Mucosa of descending colon (tissue), 3 donors: ENCODE measurements around the gene PBRM1. TPM values are rescaled to one million over a fixed set of nuclear protein-coding genes. Genes with fewer than 3 reads are reported as not detected.

Experiments
- ATAC-seq: fragments of 200-7000 bp; cut with Tn5 transposase; one replicate; pipeline ENCODE4 v1.9.1; 2020; ENCODE audit warnings: mild to moderate bottlenecking, moderate library complexity
- DNase-seq, 3 donors: peaks; one replicate each; pipeline ENCODE4 v3.0.0-alpha.2; 2020
- H3K36me3 ChIP-seq: fragments of 200-600 bp; one replicate; pipeline ENCODE4 v1.8.0; 2021; ENCODE audit warnings: low read depth, mild to moderate bottlenecking
- H3K4me1 ChIP-seq: fragments of 200-600 bp; one replicate; pipeline ENCODE4 v1.8.0; 2021; ENCODE audit warnings: low read depth, mild to moderate bottlenecking
- H3K4me3 ChIP-seq: fragments of 200-600 bp; one replicate; pipeline ENCODE4 v1.8.0; 2021; ENCODE audit warnings: mild to moderate bottlenecking
- H3K9me3 ChIP-seq: fragments of 200-600 bp; one replicate; pipeline ENCODE4 v1.8.0; 2021; ENCODE audit warnings: mild to moderate bottlenecking
- CTCF ChIP-seq: fragments of 200-600 bp; IDR thresholded peaks from one replicate; pipeline ENCODE4 v1.8.0; 2022; ENCODE audit warnings: antibody characterized with exemption, mild to moderate bottlenecking
- intact Hi-C, 2 donors: fragments of 100-400 bp; cut with DNase I in 1 of 2; cut with micrococcal nuclease in 1 of 2; formaldehyde crosslinking; loops; one replicate each; pipeline versions ENCODE4 v1.11.0 to v1.11.1; 2022; cut with DNase I, micrococcal nuclease
- total RNA-seq, 3 donors: library from RNA; stranded (reverse); fragmentation: NEBNext Ultra II Directional in 2 of 3; extraction: Animal tissue kit (Norgen Biotek cat#: 25700) in 2 of 3; gene quantifications; one replicate each; pipeline versions ENCODE4 v1.2.1 to v1.2.4, GENCODE V29; 2021 to 2023
- donor health status: DM: no; HTN: no; CAD: no; lungs with moderate emphysema.
- donor health status: DM: no; HTN: no; CAD: no.
- donor health status: DM: no; HTN: yes; CAD: no.

The PBRM1 gene
- total RNA-seq, 3 donors from 2014 or later = 48.5 to 86.1 (median 56.8) TPM

- no peak for TF ChIP-seq CTCF
- Histone ChIP-seq H3K9me3 (no peaks in the 10 kb centered on the region), H3K36me3 (no peaks in the 10 kb centered on the region), H3K4me1 (no peaks in the 10 kb centered on the region), H3K4me3 (no peak overlapping the region)
- DNase-seq = no peak
- no peak for ATAC-seq
- intact Hi-C loops = no loop called here
These were observed 121.7 kb downstream of the PBRM1 start for GRCh38 chr3:52563984-52564383.

GRCh38 chr3:52561028-52561747 lies 124.5 kb downstream of the PBRM1 start:
- intact Hi-C loops = no loop called here
- Histone ChIP-seq H3K4me1 (no peaks in the 10 kb centered on the region), H3K36me3 (no peaks in the 10 kb centered on the region), H3K4me3 (no peak overlapping the region), H3K9me3 (no peaks in the 10 kb centered on the region)
- TF ChIP-seq CTCF = no peak
- ATAC-seq = no peak
- no peak for DNase-seq

- intact Hi-C loops = no loop called here
- TF ChIP-seq CTCF = no peak
- DNase-seq (no peak), ATAC-seq (no peak)
- Histone ChIP-seq H3K4me3 (no peak overlapping the region), H3K36me3 (no peaks in the 10 kb centered on the region), H3K4me1 (no peaks in the 10 kb centered on the region), H3K9me3 (no peaks in the 10 kb centered on the region)
These were observed 127.3 kb downstream of the PBRM1 start for GRCh38 chr3:52558436-52558835.

- Histone ChIP-seq H3K4me3 (no peak overlapping the region), H3K9me3 (no peaks in the 10 kb centered on the region), H3K36me3 (no peaks in the 10 kb centered on the region), H3K4me1 (no peaks in the 10 kb centered on the region)
- ATAC-seq = no peak
- intact Hi-C loops = no loop called here
- no peak for TF ChIP-seq CTCF
- DNase-seq = no peak
These were observed 128.4 kb downstream of the PBRM1 start for GRCh38 chr3:52557011-52557960.

- Histone ChIP-seq H3K9me3 (no peaks in the 10 kb centered on the region), H3K36me3 (no peaks in the 10 kb centered on the region), H3K4me3 (no peak overlapping the region), H3K4me1 (no peaks in the 10 kb centered on the region)
- no peak for TF ChIP-seq CTCF
- DNase-seq = no peak
- intact Hi-C loops = no loop called here
- no peak for ATAC-seq
These were observed 130.7 kb downstream of the PBRM1 start for GRCh38 chr3:52555056-52555455.
